Activated CD4-positive, CD25-positive, alpha-beta regulatory T cell treated with anti-CD3 and anti-CD28 coated beads, Interleukin-2, amount 50 U/mL, for 16 hours (primary cell): ENCODE measurements around the gene KLRC3.
"Not testable (repeated sequence)": the region's sequence is repeated elsewhere in the genome, so short reads cannot be mapped to it uniquely, and the experiment has no call there.

Experiments used
- DNase-seq: peaks from one replicate; pipeline ENCODE4 v3.0.0-alpha.2; 2020; ENCODE audit warnings: low read depth, low spot score

KLRC3 gene

DNA sequence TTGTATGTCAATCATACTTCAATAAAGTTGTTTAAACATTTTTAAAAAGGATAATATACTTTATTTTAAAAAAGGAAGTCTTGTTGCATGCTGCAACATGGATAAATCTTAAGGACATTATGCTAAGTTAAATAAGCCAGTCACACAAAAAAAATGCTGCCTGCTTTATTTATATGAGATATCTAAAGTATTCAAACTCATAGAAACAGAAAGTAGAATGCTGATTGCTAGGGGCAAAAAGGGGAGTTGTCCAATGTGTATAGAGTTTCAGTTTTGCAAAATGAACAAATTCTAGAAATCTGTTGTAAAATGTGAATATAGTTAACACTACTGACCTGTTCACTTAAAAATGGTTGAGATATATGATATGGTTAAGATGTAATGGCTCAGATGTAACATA lies 19.6 kb downstream of the KLRC3 start:
- no peak for DNase-seq

DNA sequence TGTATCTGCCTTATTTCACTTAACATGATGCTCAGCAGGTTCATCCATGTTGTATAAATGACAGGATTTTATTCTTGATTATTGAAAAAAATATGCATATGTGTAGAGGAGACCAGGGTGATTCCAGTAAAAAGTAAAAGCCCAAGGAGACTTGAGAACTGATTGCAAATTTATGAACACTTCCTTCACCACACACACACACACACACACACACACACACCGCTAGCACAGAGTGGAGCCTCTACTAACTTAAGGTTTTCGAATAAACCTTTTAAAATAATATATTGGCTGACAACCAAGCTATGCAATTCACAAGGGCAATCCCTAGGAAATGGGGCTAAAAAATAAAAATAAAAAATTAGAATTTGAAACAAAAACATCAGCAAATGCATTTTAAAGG lies 22.2 kb downstream of the KLRC3 start:
- no peak for DNase-seq

DNA sequence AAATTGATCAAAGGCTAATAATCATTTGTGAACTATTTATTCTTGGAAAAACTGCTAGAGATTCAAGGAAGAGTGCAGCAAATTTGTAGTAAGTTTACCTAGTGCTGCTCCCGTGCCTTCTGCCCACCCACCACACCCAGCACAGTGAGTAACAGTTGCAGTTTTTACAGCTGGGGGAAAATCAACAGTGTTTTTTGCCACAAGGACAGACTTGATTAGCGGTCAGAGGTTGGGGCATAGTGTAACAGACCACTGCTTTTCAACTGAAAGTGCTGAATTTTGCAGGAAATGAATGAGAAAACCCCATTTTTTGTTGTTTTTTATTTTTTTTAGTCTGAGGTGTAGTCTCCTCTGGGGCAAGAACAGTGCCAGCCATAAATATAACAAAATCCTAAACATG lies 23.1 kb downstream of the KLRC3 start:
- no peak for DNase-seq

DNA sequence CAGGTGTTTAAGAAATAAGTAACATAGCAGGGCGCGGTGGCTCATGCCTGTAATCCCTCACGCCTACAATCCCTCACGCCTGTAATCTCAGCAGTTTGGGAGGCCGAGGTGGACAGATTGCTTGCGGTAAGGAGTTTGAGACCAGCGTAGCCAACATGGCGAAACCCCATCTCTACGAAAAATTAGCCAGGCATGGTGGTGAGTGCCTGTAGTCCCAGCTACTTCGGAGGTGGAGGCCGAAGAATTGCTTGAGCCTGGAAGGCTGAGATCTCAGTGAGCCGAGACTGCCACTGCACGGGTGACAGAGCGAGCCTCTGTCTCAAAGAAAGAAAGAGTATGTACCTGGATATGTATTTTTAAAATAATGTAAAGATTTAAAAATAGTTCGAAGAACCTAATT lies 24.2 kb downstream of the KLRC3 start:
- DNase-seq = not testable (repeated sequence)

DNA sequence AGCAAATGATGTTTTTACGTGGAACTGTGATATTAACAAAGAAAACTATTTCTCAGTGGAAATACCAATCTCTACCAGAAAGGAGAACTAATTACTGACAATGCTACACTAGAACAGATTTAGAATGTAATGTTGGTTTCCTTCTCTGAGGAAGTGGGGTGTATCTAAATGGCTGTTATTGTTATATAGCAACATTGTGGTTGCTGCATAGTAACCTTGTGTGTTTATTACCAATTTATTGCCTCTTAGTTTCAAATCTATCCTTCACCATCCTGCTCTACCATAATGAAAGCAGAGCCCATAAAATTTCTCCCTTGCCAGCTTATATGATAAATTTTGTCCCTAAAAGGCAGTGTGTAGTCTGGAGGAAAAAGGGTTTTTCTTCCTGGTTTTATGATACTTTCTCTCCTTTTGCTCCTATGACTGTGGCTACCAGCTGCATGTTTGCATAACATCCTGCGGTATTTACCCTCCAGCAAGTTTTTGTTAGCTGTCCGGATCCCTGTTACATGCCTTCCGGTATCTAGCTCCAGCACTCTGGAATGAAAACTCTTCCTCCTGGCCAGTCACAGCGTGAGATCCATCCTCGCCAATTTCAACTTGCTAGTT lies 24.9 kb downstream of the KLRC3 start:
- no peak for DNase-seq

DNA sequence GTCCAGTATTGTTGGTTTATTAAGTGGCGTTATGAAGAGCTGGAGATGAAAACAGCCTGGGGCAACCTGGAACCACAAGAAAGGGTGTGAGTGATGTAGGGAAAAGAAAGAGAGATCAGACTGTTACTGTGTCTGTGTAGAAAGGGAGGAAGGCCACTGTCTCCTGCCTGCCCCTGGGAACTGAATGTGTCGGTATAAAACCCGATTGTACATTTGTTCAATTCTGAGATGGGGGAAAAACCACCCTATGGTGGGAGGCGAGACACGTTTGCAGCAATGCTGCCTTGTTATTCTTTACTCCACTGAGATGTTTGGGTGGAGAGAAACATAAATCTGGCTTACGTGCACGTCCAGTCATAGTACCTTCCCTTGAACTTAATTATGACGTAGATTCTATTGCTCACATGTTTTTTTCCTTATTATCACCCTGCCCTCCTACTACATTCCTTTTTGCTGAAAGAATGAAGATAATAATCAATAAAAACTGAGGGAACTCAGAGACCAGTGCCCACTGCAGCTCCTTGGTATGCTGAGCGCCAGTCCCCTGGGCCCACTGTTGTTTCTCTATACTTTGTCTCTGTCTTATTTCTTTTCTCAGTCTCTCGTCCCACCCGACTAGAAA lies 25.8 kb downstream of the KLRC3 start:
- not testable (repeated sequence) for DNase-seq

DNA sequence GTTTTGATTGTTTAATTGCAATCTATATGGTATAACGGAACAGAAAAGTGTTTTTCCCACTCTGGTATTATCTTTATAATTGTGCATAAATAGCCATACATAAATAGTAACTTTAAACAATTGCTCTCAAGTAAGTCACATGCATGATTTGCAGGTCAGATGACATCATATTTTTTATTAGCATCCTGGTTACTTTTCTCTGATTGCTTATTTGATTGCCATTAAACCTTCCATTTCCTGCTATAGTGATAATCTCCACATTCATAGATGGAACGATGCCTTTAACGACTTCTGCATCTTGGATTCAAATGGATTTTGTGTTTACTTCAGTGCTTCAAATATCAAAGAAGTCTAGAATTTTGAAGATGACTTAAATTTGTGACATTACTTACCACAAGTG lies 27.1 kb downstream of the KLRC3 start:
- DNase-seq = no peak

DNA sequence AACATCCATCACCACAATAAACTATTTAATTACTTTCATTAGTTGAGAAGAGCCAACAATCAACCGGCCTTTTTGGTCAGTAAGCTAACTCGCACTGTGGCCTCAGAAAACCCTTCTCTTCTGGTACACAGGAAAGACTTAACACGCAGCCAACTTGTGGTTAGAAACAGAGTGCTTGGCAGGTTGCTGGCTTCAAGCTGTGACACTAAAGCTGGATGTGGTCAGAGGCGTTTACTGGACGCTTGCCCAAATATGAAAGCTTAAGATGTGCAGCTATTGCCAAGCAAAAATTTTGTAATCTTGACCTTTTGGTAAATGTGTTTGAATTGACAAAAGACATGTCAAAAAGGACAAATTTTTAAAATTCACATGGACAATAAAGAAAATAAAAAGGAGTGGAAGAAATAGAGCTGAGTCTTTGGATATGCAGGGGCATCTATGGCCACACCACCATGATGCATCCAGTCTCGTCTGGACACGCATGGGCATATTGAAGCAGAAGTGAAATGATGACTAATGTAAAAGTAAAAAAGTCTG lies 27.9 kb downstream of the KLRC3 start:
- DNase-seq = no peak

DNA sequence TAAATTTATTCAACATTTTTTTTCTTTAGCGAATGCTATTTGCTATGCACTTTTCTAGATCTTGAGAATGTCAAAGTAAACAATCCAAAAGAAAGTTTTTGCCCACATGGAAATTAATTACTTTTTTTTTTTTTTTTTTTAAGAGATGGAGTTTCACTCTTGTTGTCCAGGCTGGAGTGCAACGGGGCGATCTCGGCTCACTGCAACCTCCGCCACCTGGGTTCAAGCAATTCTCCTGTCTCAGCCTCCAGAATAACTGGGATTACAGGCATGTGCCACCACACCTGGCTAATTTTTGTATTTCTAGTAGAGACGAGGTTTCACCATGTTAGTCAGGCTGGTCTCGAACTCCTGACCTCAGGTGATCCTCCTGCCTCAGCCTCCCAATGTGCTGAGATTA lies 29.4 kb downstream of the KLRC3 start:
- DNase-seq = not testable (repeated sequence)

DNA sequence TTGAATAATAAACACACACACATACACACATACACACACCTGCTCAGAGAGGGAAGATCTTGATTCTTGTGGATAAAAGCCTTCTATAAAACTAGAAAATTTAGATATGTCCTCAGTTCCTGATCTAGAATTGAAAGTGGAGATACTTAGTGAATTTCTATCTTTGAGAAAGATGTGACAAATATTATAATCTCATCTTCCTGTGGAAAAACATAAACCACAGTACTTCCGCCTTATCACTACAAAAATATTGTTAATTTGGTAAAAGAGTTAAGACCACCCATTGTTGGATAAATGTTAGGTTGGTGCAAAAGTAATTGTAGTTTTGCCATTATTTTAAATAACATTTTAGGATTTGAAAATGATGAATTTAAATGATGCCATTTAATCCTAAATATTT lies 30.5 kb downstream of the KLRC3 start, which contains the start of gene KLRK1:
TSS of gene KLRK1 (minus strand) at position 138 of the 400 bp plus-strand sequence. CDS start 1,231 bp downstream, outside the sequence.
- no peak for DNase-seq

DNA sequence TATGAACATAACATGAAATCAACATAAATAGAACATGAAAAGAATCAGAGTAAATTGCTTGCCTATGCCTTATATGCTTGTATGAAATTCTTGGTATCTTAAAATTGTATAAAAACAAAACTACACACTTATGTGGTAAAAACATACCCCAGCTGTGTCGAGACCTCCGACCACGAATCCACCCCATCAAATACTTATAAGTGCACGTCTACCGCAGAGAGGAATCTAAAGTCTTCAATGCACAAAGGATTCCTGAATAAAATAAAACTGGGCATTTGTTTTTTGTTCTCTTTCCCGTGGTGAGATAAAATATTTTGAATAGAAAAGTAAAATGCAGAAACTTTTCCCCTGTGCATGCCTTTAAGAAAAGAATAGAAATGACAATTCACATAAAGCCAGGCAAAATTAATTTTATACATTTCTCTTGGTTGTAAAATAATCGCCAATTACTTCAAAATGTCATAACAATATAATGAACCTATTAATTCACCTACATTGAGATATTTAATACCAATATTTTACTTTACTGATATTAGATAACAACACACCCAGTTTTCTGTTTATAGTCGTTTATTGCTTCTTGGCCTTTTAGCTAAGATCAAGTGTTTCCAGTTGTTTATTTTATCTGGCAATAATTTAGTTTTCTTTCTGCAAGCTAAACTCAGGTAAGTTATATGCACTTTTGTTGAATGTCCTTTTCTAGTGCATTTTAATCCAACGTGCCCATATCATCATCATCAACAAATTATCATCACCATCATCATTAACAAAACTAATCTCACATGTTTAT lies 31.6 kb downstream of the KLRC3 start:
- no peak for DNase-seq

DNA sequence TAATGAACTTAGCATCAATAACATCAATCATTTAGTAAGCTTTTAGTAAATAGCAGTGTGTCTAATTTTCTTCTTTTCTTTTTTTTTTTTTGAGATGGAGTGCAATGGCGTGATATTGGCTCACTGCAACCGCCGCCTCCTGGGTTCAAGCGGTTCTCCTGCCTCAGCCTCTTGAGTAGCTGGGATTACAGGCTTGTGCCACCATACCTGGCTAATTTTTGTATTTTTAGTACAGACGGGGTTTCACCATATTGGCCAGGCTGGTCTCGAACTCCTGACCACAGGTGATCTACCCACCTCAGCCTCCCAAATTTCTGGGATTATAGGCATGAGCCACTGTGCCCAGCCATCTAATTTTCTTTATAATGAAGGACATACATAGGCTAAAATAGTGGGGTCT lies 32.9 kb downstream of the KLRC3 start:
- DNase-seq = not testable (repeated sequence)

DNA sequence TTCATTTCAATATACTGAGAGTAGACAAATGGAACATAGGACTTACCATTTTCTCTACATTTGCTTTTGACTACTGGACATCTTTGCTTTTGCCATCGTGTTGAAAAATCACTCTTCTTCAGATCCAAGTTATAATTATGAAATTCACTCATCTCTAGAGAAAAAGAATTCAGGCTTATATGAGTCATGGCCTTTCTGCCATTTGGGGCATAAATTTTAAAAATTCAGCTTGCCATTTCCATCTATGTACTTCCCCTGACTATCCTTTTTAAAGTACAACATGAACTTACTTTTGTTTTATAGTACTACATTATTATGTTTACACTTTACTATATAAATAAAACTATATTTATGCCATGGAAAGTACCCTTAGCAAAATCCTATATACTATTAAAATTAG lies 33.5 kb downstream of the KLRC3 start:
- DNase-seq = no peak

DNA sequence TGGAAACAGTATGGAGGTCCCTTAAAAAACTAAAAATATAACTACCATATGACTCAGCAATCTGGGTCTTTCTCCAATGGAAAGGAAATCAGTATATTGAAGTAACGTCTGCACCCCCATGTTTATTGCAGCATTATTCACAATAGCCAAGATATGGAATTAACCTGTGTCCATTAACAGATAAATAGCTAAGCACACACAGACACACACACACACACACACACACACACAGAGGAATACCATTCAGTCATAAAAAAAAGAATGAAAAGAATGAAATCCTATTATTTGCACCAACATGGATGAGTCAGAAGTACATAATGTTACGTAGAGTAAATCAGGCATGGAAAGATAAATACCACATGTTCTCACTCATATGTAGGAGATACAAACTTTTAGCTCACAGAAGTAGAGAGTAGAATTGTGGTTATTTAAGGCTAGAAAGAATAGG lies 35.2 kb downstream of the KLRC3 start:
- DNase-seq = no peak

DNA sequence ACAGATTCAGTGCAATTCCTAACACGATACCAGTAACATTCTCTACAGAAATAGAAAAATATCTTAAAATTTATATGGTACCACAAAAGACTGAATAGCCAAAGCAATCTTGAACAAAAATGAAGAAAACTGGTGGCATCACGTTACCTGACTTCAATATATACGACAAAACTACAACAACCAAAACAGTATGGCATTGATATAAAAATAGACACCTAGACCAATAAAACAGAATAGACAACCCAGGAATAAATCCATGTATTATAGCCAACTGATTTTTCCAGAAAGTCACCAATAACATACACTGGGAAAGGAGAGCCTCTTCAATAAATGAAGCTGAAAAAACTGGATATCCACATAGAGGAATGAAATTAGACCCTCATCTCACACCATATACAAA lies 36.2 kb downstream of the KLRC3 start:
- DNase-seq = no peak

DNA sequence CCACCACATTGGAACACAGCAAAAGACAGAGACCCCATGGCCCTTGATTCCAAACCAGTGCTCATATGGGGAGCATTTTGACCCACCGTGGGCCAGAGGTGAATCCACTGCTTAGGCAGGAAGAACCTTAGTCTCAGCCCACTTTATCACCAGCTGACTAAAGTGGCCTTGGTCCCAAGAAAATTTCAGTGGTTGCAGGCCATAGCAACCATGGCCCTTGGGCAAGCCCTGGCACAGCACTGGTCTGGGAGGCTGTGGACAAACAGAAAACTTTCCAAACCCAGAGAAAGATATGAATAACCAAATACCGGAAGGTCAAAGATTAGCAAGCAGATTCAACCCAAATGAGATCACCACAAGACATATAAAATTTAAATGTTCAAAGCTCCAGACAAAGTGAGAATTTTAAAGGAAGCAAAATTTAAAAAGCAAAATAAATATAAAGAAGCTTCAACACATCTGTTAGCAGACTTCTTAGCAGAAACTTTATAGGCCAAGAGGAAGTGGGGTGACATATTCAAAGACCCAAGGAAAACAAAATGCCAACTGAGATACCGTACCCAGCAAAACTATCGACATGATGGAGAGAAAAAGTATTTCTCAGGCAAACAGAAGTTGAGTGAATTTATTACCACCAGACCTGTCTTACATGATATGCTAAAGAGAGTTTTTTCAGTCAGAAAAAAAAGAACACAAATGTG lies 38.3 kb downstream of the KLRC3 start:
- DNase-seq = no peak

DNA sequence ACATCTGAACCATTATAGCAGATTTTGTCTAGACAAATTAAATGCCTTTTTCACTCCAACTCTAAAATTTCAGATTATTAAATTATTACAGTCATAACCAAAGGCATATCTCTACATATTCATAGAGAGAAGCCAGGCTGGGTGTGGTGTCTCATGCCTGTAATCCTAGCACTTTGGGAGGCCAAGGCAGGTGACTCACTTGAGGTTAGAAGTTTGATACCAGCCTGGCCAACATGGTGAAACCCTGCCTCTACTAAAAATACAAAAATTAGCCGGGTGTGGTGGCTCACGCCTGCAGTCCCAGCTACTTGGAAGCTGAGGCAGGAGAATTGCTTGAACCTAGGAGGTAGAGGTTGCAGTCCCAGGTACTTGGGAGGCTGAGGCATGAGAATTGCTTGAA lies 41.7 kb downstream of the KLRC3 start:
- not testable (repeated sequence) for DNase-seq

DNA sequence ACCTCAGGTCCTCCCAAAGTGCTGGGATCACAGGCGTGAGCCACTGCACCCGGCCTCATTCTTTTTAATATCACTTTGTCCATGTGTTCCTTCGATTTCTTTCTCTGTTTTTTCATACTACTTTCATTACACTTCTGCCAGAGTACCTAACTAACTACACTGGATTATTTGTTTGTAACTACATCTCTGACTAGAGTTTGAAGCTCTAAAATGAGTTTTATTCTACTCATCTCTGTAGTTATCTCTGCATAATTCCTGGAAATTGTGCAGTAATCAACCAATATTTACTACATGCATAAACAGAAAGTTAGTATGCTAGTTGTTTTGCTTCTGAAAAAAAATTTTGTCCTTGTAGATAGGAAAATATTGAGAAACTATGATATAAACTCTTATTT lies 45.8 kb downstream of the KLRC3 start:
- DNase-seq = no peak

DNA sequence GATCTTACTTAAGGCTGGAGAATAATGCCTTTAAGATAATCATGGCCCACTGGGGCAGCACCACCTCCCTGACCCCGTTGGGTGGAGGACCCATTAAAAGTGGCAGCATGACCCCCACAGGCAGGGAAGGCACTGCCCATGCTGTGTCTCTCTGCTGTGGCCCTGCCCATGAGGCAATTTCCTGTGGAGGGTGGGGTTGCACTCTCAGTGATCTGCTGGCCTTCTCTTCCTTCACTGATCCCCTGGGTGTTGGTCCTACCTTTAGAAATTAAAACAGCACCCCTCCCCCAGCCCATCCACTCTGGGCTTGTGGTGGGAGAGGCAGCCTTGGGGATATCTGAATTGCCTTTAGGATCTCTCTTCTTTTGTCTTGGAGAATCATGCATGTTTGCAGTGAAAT lies 47.8 kb downstream of the KLRC3 start:
- DNase-seq = no peak

DNA sequence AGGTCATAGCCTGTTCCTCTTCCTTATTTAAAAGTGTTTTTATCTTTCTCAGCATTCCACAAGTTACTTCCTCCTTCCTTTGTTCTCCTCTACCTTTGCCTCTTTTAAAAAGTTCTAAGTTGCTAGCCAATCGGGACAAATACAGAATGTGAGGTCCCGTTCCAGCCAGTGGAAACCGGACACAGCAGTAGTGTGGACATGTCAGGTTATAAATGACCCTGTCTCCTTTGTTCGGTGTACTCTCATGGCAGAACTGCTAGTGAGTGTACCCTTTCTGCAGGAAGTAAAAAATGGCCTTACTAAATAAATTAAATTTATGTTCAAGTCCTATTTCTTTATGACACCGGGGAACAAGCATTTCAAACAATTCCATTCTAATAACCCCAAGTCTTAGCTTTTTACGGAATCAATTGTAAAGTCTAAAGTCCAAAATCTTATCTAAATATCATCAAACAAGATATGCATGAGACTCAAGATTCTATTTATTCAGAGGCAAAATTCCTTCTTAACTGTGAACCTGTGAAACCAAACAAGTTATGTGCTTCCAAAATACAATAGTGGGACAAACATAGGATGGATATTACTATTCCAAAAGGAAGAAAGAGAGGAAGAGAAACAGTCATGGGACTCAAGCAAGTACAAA lies 48.4 kb downstream of the KLRC3 start:
- not testable (repeated sequence) for DNase-seq
